ENCODE results near the gene GUCY2D.

The GUCY2D gene

DNA sequence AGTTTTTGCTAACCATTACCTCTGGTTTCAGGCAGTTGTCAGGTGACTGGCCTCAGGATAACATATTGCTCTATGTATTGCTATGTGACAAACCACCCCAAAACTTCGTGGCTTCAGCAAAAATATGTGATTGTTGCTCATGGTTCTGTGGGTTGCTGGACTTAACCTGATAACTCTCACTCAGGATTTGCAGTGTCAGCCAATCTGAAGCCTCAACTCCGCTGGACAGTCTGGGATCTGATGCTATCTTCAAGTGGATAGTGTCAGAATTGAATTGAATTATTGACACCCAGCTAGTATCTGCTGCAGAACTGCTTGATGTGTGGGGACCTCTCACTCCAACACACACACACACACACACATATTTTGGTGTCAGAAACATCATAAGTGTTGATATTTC is 34.7 kb upstream of the GUCY2D start:
- no peaks in the 10 kb centered on the region for H3F3A ChIP-seq (ENCODE audit: insufficient read depth)
- no peaks in the 10 kb centered on the region for H3K27me3 ChIP-seq (ENCODE audit: low read length)
- H3K27ac ChIP-seq (ENCODE audit: low read depth, low read length) = no peak overlapping the region
- no peaks in the 10 kb centered on the region for H3K36me3 ChIP-seq (ENCODE audit: low read length)
- H3K4me3 ChIP-seq (ENCODE audit: insufficient read depth, low read length, poor library complexity, severe bottlenecking) = no peak overlapping the region
- no peak overlapping the region for H3K4me2 ChIP-seq (ENCODE audit: low read depth, low read length, poor library complexity, severe bottlenecking)
- TF ChIP-seq EZH2phosphoT487 (conservative IDR thresholded peaks at IDR 0.05; ENCODE audit: low read length) = no peak
- TF ChIP-seq, protein P1, sequence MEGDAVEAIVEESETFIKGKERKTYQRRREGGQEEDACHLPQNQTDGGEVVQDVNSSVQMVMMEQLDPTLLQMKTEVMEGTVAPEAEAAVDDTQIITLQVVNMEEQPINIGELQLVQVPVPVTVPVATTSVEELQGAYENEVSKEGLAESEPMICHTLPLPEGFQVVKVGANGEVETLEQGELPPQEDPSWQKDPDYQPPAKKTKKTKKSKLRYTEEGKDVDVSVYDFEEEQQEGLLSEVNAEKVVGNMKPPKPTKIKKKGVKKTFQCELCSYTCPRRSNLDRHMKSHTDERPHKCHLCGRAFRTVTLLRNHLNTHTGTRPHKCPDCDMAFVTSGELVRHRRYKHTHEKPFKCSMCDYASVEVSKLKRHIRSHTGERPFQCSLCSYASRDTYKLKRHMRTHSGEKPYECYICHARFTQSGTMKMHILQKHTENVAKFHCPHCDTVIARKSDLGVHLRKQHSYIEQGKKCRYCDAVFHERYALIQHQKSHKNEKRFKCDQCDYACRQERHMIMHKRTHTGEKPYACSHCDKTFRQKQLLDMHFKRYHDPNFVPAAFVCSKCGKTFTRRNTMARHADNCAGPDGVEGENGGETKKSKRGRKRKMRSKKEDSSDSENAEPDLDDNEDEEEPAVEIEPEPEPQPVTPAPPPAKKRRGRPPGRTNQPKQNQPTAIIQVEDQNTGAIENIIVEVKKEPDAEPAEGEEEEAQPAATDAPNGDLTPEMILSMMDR (IDR thresholded peaks at IDR 0.05; ENCODE audit: insufficient read depth, low read length, poor library complexity, severe bottlenecking) = no peak
- H3K9me2 ChIP-seq (replicated peaks; ENCODE audit: insufficient read depth, low read length) = no peaks in the 10 kb centered on the region
- H4K20me1 ChIP-seq (ENCODE audit: low read depth, low read length) = no peaks in the 10 kb centered on the region
- H3K9me3 ChIP-seq (ENCODE audit: insufficient read depth, low read length) = no peaks in the 10 kb centered on the region
- H3K79me2 ChIP-seq (ENCODE audit: insufficient read depth, low read length) = no peaks in the 10 kb centered on the region
- no peak overlapping the region for H3K9ac ChIP-seq (ENCODE audit: low read length)
- no peak overlapping the region for H2AFZ ChIP-seq (ENCODE audit: low read depth, low read length, severe bottlenecking)

DNA sequence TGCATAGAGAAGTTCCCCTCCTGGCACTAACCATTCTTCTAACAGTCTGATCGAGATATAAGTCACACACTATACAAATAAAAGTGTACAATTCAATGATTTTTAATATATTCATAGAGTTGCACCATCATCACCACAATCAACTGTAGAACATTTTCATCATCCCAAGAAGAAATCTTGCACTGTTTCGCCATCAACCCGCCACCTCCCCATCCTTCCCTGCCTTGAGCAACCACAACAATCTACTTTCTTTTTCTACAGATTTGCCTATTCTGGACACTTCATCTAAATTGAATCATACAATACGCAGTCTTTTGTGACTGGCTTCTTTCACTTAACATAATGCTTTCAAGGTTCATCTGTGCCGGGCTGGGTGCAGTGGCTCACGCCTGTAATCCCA is 33.0 kb upstream of the GUCY2D start:
- H3K79me2 ChIP-seq (ENCODE audit: insufficient read depth, low read length) = no peaks in the 10 kb centered on the region
- no peaks in the 10 kb centered on the region for H3K27me3 ChIP-seq (ENCODE audit: low read length)
- TF ChIP-seq, protein P1 (IDR thresholded peaks at IDR 0.05; ENCODE audit: insufficient read depth, low read length, poor library complexity, severe bottlenecking) = no peak
- no peak for TF ChIP-seq EZH2phosphoT487 (conservative IDR thresholded peaks at IDR 0.05; ENCODE audit: low read length)
- H3K4me3 ChIP-seq (ENCODE audit: insufficient read depth, low read length, poor library complexity, severe bottlenecking) = no peak overlapping the region
- no peak overlapping the region for H2AFZ ChIP-seq (ENCODE audit: low read depth, low read length, severe bottlenecking)
- no peak overlapping the region for H3K4me2 ChIP-seq (ENCODE audit: low read depth, low read length, poor library complexity, severe bottlenecking)
- no peak overlapping the region for H3K27ac ChIP-seq (ENCODE audit: low read depth, low read length)
- no peak overlapping the region for H3K9ac ChIP-seq (ENCODE audit: low read length)
- H3K36me3 ChIP-seq (ENCODE audit: low read length) = no peaks in the 10 kb centered on the region
- H3F3A ChIP-seq (ENCODE audit: insufficient read depth) = no peaks in the 10 kb centered on the region
- no peaks in the 10 kb centered on the region for H3K9me2 ChIP-seq (replicated peaks; ENCODE audit: insufficient read depth, low read length)
- H4K20me1 ChIP-seq (ENCODE audit: low read depth, low read length) = no peaks in the 10 kb centered on the region
- H3K9me3 ChIP-seq (ENCODE audit: insufficient read depth, low read length) = peaks cover 1% of the 10 kb centered on the region; the same call in 1 of the 2 replicates

DNA sequence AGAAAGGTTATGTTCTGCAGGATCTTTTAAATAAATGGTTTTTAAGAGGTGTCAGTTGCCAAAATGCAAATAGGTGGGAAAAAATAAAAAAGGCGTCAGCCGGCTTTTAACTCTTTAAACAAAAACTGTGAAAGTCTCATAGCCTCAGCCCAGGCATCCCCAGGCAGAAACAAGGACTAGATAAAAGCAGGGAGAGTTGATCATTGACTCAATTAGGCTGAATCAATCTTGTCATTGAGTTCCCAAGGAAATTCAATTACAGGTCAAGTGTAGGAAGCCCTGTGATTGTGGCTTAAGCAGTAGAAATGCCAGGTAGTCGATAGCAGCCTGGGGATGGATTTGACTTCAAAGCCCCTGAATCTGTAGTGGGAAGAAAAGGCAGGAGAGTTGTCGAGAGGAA is 30.8 kb upstream of the GUCY2D start:
- Histone ChIP-seq H3K79me2 (ENCODE audit: insufficient read depth, low read length) (no peaks in the 10 kb centered on the region), H3K9me2 (replicated peaks; ENCODE audit: insufficient read depth, low read length) (no peaks in the 10 kb centered on the region), H3K27ac (ENCODE audit: low read depth, low read length) (no peak overlapping the region), H3K4me2 (ENCODE audit: low read depth, low read length, poor library complexity, severe bottlenecking) (no peak overlapping the region), H4K20me1 (ENCODE audit: low read depth, low read length) (no peaks in the 10 kb centered on the region), H3K9me3 (ENCODE audit: insufficient read depth, low read length) (peaks cover 11% of the 10 kb centered on the region), H3F3A (ENCODE audit: insufficient read depth) (no peaks in the 10 kb centered on the region), H3K4me3 (ENCODE audit: insufficient read depth, low read length, poor library complexity, severe bottlenecking) (no peak overlapping the region), H2AFZ (ENCODE audit: low read depth, low read length, severe bottlenecking) (no peak overlapping the region), H3K36me3 (ENCODE audit: low read length) (no peaks in the 10 kb centered on the region), H3K27me3 (ENCODE audit: low read length) (no peaks in the 10 kb centered on the region), H3K9ac (ENCODE audit: low read length) (no peak overlapping the region)
- TF ChIP-seq, protein P1 (IDR thresholded peaks at IDR 0.05; ENCODE audit: insufficient read depth, low read length, poor library complexity, severe bottlenecking) = no peak
- no peak for TF ChIP-seq EZH2phosphoT487 (conservative IDR thresholded peaks at IDR 0.05; ENCODE audit: low read length)
